ENCODE measurements around the gene MBLAC1. TPM values are rescaled to one million over a fixed set of nuclear protein-coding genes. Genes with fewer than 3 reads are reported as not detected.
A peak's percentile ranks its signal among the peaks of the same experiment; 100 is the strongest.

MBLAC1 gene
- total RNA-seq, 1 experiment from 2014 or later: 5.2 TPM

DNA sequence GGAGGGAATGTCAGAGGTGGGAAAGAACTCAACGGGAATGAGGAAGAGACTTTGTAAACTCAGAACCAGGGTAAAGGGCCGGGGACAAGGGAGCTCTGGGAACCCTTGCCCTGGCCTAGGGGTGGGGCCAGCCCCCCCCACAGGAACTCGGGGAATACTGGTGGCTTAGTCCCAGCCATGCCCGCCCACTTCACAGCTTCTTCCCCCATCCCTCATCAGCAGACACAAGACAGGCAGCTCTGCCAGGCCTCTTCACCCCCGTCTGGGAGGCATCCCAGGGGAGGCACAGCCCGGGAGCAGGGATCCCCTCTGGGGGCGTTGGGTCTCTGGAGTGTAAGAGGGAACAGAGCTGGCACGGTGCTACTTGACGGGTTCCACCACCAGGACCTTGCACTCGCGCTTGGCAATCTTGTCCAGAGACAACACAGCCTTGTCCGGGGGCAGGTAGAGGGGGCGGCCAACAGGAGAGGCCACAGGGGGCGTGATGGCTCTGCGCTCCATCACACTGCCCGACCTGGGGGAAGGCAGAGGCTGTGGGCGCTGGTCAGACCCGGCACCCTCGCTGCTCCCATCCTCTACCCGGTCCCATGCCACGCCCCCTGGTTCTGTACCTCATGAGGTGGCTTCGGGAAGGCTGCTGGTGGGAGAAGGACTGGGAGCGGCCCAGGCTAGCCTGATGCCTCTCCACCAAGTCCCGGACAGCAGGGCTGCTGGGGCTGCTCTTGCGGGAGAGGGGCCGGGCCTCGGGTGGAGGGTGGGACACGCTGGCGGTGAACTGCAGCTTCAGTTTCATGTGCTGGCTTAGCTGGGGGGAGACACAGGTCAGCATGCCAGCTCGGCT lies 28.1 kb downstream of the MBLAC1 start:
- Histone ChIP-seq H3K4me1 (ENCODE audit: control insufficient read depth, insufficient read depth, low read length) (peaks cover 49% of the 10 kb centered on the region), H3K27me3 (ENCODE audit: control insufficient read depth, insufficient read depth, low read length) (no peaks in the 10 kb centered on the region), H3K9me3 (ENCODE audit: control insufficient read depth, insufficient read depth, low read depth, low read length) (no peaks in the 10 kb centered on the region), H3K4me3 (ENCODE audit: low read depth in 2 of 2, low read length in 2 of 2) (no peak overlapping the region), H3K27ac (ENCODE audit: low read length) (no peak overlapping the region; the same call in 1 of the 2 replicates), H3K36me3 (ENCODE audit: control insufficient read depth, insufficient read depth, low read length) (peaks cover 6% of the 10 kb centered on the region)
- TF ChIP-seq, protein P1, sequence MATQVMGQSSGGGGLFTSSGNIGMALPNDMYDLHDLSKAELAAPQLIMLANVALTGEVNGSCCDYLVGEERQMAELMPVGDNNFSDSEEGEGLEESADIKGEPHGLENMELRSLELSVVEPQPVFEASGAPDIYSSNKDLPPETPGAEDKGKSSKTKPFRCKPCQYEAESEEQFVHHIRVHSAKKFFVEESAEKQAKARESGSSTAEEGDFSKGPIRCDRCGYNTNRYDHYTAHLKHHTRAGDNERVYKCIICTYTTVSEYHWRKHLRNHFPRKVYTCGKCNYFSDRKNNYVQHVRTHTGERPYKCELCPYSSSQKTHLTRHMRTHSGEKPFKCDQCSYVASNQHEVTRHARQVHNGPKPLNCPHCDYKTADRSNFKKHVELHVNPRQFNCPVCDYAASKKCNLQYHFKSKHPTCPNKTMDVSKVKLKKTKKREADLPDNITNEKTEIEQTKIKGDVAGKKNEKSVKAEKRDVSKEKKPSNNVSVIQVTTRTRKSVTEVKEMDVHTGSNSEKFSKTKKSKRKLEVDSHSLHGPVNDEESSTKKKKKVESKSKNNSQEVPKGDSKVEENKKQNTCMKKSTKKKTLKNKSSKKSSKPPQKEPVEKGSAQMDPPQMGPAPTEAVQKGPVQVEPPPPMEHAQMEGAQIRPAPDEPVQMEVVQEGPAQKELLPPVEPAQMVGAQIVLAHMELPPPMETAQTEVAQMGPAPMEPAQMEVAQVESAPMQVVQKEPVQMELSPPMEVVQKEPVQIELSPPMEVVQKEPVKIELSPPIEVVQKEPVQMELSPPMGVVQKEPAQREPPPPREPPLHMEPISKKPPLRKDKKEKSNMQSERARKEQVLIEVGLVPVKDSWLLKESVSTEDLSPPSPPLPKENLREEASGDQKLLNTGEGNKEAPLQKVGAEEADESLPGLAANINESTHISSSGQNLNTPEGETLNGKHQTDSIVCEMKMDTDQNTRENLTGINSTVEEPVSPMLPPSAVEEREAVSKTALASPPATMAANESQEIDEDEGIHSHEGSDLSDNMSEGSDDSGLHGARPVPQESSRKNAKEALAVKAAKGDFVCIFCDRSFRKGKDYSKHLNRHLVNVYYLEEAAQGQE (IDR thresholded peaks at IDR 0.05; ENCODE audit: insufficient read depth in 1 of 2, low read depth in 2 of 2, low read length in 1 of 2): no peak
- TF ChIP-seq, protein P2, sequence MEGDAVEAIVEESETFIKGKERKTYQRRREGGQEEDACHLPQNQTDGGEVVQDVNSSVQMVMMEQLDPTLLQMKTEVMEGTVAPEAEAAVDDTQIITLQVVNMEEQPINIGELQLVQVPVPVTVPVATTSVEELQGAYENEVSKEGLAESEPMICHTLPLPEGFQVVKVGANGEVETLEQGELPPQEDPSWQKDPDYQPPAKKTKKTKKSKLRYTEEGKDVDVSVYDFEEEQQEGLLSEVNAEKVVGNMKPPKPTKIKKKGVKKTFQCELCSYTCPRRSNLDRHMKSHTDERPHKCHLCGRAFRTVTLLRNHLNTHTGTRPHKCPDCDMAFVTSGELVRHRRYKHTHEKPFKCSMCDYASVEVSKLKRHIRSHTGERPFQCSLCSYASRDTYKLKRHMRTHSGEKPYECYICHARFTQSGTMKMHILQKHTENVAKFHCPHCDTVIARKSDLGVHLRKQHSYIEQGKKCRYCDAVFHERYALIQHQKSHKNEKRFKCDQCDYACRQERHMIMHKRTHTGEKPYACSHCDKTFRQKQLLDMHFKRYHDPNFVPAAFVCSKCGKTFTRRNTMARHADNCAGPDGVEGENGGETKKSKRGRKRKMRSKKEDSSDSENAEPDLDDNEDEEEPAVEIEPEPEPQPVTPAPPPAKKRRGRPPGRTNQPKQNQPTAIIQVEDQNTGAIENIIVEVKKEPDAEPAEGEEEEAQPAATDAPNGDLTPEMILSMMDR (IDR thresholded peaks at IDR 0.05): no peak
- TF ChIP-seq TCF7L2 (IDR thresholded peaks at IDR 0.05; ENCODE audit: low read depth, low read length) (no peak), POLR2AphosphoS5 (IDR thresholded peaks at IDR 0.05; ENCODE audit: low read depth, low read length) (peak; percentile 45; the same call in 1 of the 2 replicates), SIN3A (IDR thresholded peaks at IDR 0.05; ENCODE audit: borderline replicate concordance, insufficient read depth, low read depth, low read length) (no peak)
- in situ Hi-C loops (cut with HindIII; ENCODE audit: low pct_unique_long_range_greater_than_20kb, low sequenced_read_pairs): no loop called here
- CTCF ChIA-PET: no interaction called here
- BruUV-seq (replicated peaks): no TSS peak
- intact Hi-C loops (cut with micrococcal nuclease; ENCODE audit: unreplicated experiment): no loop called here
- DNase-seq (ENCODE audit: low read depth, low spot score) (no peak), ATAC-seq (peak; percentile 7; the same call in 1 of the 2 replicates)
- POLR2A ChIA-PET: interaction anchor here (0.6 kb wide), 1 partner anchor 53 kb away, joined by 8 read pairs; the partner anchor contains the start of gene AP4M1

DNA sequence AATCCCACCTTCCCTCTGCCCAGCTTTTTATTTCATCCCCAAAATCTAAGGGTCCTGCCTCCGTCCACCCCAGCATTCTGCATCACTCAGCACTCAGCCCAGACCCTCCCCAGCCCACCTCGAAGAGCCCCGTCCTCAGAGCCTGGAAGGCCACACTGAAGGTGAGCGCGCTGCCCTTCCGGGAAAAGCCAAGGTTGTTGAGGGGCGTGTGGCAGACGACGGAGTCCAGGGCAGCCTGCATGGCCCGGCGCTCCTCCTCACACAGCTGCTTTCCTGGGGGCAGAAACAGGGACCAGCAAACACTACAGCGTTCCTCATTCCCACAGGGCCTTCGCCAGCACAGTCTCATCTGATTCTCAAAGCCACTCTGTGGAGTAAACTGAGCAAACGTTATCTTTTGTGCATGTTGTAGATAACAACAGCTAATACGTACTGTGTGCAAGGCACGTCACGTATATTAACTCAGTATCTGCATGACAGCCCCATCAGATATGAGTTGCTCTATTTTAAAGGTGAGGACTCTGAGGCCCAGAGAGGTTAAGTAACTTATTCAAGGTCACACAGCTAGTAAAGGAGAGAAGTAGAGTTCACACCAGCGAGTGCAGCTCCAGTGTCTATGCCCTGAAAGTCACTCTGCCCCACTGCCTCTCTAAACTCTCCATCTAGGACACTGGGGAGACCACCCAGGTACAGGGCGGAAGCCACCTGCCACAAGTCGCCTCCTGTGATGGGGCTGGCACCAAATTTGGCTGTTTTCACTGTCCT lies 29.0 kb downstream of the MBLAC1 start:
- TF ChIP-seq, protein P1 (IDR thresholded peaks at IDR 0.05; ENCODE audit: insufficient read depth in 1 of 2, low read depth in 2 of 2, low read length in 1 of 2): no peak
- TF ChIP-seq TCF7L2 (IDR thresholded peaks at IDR 0.05; ENCODE audit: low read depth, low read length): no peak
- no peak for TF ChIP-seq SIN3A (IDR thresholded peaks at IDR 0.05; ENCODE audit: borderline replicate concordance, insufficient read depth, low read depth, low read length)
- TF ChIP-seq, protein P2 (IDR thresholded peaks at IDR 0.05): no peak
- no peak for TF ChIP-seq POLR2AphosphoS5 (IDR thresholded peaks at IDR 0.05; ENCODE audit: low read depth, low read length)
- no TSS peak for BruUV-seq (replicated peaks)
- DNase-seq (ENCODE audit: low read depth, low spot score) (no peak), ATAC-seq (no peak)
- Histone ChIP-seq H3K9me3 (ENCODE audit: control insufficient read depth, insufficient read depth, low read depth, low read length) (no peaks in the 10 kb centered on the region), H3K4me3 (ENCODE audit: low read depth in 2 of 2, low read length in 2 of 2) (no peak overlapping the region), H3K27me3 (ENCODE audit: control insufficient read depth, insufficient read depth, low read length) (no peaks in the 10 kb centered on the region), H3K4me1 (ENCODE audit: control insufficient read depth, insufficient read depth, low read length) (peaks cover 44% of the 10 kb centered on the region), H3K27ac (ENCODE audit: low read length) (peak overlapping the region; percentile 81), H3K36me3 (ENCODE audit: control insufficient read depth, insufficient read depth, low read length) (peaks cover 6% of the 10 kb centered on the region)
- CTCF ChIA-PET: no interaction called here
- POLR2A ChIA-PET: no interaction called here
- intact Hi-C loops (cut with micrococcal nuclease; ENCODE audit: unreplicated experiment): no loop called here
- in situ Hi-C loops (cut with HindIII; ENCODE audit: low pct_unique_long_range_greater_than_20kb, low sequenced_read_pairs): no loop called here

Measured in Panc1 (cell line).